NCI-H226 (cell line): ENCODE results near the gene IFNA6.
"Not testable (repeated sequence)": the region's sequence is repeated elsewhere in the genome, so short reads cannot be mapped to it uniquely, and the experiment has no call there.

Experiments
- DNase-seq: peaks from one replicate; pipeline ENCODE4 v3.0.0-alpha.2; 2015

IFNA6 gene

DNA sequence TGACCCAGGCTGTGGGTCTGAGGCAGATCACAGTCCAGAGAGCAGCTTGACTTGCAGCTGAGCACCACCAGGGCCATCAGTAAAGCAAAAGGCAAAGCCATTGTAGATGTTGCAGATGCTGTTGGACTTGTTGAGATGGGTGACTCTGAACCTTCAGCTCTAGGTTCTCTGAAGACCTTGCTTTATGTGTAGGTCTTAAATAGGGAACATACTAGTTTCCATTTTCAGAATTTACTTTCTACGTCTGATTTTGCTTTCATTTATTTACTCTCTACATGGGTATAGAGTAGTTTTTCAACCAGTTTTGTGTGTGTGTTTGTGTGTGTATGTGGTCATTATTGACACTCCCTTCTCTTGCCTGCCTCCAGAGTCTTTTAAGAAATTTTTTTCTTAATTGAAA lies at the start of gene IFNA6:
Gene IFNA6, minus strand, starts transcription at position 101 of the 400 bp plus-strand sequence. Its CDS starts 0 bp downstream, at position 101.
- no peak for DNase-seq

DNA sequence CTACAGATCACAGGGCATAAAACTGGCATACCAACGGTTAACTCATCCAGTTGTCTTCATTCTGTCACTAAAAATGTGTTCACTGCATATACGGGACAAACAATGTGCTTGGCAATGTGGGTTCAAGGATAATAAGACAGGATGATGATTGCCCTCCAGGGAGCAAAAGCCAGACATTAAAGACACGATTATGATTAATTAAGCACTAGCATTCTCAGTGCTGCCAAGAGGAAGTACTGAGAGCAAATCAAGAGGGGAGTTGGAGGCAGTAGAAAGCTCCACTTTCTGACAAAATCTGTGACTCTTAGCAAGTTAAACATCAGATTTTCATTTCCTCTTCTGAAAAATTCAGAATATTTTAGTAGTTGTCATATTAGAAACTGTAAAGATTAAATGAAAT lies 49.3 kb upstream of the IFNA6 start:
- no peak for DNase-seq

DNA sequence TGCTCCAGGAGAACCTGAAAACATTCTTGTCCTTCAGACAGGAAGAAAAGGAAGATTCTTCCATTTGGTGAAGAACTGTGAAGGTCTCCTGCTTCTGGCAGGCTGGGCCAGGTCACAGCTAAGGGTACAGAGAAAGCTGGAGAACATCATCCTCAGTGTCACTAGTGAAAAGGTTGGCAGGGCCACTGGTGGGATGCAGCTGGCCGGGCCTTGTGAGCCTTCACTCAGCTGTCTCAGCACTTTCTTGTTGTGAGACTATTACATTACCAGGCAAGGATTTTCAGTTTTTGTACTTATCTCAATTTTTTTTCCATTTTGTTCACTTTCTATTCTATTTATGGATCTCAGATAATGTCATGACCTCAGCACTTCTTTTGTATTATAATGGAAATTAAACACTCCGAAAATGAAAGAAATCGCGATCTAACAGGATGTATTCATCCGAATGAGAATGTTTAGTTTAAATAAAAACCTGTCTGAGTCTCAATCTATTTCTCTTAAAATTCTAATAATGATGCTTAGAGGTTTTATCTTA lies 48.3 kb upstream of the IFNA6 start:
- no peak for DNase-seq

DNA sequence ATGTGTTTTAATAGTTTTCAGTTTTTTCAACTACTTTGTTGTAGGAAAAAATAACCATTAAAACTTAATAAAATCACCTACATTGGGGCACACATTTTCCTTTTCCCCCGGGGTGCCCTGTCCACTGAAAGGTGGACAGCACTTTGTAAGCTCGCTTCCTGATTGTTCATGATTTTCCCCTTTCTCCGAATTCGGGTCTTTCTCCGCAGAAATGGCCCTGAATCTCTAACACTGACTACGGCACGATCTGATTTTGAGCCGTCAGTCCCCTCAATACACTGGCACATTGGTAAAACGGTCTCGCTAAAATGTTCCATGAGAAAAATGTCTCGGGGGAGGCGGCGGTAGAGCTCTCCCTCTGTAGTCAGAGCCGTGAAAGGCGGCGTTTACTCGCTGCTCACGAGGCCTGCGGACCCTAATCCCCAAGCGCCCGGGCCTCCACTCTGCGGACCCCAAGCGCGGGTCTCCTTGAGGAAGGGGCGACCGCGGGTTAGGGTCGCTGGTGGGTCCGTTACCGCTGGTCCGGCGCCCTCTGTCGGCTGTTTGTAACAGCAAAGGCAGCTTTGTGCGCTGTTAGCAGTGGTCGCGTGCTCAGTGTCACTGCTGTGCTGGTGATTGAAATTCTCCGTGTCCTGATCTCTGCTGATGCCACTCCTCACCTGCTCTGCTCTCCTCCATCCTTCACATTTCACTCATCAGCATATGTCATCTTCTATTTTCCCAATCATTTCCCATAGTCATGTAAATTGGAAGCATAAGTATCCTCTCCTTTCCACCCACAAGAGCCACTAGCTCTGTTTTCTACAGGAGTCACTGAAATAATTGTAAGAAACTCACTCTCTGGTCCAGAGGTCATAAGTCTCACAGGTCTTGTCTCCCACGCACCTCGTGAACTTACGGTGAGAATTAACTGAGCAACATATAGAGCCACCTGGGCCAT lies 45.4 kb upstream of the IFNA6 start:
- no peak for DNase-seq

DNA sequence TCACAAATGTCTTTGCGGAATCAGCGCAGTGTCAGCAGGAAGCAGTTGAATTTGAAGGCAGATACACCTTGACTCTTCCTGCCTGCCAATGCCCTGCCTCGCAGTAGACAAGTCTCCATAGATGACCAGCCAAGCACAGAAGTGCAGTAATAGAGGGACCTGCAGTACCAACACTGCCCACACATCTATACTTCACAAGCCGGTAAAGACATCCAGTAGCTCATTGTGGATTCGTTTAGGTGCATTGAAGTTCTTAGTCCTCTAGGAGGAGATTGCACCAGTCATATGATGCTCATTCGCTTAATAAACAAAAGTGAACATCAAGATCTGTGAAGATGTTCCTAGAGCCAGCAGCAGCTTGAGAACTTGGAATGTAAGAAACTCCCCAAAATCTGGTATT lies 41.6 kb upstream of the IFNA6 start:
- no peak for DNase-seq

DNA sequence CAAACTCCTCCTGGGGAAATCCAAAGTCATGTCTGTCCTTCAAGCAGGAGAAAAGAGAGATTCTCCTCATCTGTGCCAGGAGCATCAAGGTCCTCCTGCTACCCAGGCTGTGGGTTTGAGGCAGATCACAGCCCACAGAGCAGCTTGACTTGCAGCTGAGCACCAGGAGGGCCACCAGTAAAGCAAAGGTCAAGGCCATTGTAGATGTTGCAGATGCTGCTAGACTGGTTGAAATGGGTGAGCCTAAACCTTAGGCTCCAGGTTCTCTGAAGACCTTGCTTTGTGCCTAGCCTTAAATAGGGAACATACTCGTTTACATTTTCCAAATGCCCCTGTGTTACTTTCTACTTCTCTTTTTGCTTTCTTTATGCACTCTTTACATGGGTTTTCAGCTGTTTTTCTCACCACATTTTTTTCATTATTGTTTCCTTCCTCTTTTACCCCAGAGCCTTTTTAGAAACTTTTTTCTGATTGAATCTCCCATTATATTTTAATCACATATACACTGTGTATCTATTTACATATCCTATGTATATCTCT lies 34.5 kb upstream of the IFNA6 start, which contains the start of gene IFNA2:
Gene IFNA2, minus strand, starts transcription at position 268 of the 540 bp plus-strand sequence. Its CDS starts 69 bp downstream, at position 199.
- no peak for DNase-seq

DNA sequence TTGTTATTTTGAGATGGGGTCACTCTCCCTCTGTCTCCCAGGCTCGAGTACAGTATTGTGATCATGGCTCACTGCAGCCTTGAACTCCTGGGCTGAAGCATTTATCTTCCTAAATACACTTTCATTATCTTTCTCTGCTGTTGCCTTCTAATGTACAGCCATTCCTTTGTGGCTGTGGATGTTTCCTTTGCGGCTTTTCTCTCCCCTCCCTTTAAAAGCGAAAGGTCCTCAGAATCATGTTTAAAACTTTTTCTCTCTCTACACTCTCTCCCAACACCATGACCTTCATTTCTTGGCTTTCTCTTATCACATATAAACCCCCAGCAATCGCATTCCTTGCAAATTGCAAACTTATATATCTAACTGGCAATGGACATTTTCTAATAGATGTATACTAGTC lies 32.9 kb upstream of the IFNA6 start:
- DNase-seq: no peak

DNA sequence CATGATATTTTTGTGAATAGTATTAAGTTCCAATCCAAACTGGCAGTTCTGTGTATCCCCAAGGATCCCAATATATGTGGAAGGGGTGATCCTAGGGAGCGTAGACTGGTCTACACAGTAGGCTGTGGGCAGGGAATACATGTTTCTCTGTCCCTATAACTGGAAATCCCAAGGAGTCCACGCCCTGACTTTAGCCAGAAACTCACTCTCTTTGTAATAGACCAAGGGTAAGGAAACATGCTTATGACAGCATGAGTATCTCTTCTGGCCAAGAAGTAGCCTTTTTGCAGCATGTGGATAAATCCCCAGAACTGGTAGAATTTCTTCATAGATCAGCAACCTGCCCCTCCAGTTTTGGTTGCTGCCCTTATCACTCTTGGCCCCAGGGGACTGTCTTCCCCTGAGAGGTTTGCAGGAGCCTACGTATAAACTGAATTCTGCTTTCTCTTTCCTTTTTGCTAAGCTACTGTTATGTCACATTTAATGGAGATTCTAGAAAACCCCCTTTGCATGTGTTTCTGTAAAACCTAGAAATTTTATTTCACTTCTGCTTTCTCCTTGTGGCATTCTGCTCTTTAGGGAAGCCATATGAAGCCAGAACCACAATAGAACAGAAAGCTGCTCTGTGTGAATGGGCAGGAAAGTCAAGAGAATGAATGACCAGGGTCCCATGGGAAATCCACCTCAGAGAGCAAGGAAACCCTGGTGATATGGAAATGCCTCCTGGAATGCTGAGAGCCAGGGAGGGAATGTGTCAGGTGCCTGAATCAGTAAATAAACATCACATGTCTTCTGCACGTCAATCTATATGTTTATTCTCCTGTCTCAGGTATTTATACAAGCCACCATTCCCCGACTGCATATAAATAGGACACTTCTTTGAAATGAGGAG lies 31.0 kb upstream of the IFNA6 start:
- DNase-seq: no peak

DNA sequence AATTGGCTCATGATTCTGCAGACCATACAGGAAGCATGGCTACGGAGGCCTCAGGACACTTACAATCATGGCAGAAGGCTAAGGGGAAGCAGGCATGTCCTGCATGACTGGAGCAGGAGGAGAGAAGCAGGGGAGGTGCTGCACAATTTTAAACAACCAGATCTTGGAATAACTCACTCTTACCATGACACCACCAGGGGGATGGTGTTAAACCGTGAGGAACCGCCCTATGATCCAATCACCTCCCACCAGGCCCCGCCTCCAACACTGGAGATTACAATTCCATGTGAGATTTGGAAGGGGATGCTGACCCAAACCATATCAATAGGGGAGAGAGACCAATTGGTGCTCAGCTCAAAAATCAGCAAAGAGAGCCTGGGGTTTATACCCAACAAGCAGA lies 20.8 kb upstream of the IFNA6 start:
- not testable (repeated sequence) for DNase-seq

DNA sequence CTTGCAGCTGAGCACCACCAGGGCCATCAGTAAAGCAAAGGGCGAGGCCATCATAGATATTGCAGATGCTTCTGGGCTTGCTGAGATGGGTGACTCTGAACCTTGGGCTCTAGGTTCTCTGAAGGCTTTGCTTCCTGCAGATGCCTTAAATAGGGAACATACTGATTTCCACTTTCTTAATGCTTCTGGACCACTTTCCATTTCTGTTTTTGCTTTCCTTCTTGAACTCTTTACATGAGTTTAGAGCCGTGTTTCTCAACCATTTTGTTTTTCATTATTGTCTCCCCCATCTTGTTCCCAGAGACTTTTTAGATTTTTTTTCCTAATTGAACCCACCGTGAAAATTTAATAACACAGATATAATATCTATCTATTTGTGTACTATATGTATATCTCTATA lies 17.3 kb upstream of the IFNA6 start, which contains the start of gene IFNA13:
Gene IFNA13, minus strand, starts transcription at position 101 of the 400 bp plus-strand sequence. Its CDS starts 47 bp downstream, at position 54.
- no peak for DNase-seq

DNA sequence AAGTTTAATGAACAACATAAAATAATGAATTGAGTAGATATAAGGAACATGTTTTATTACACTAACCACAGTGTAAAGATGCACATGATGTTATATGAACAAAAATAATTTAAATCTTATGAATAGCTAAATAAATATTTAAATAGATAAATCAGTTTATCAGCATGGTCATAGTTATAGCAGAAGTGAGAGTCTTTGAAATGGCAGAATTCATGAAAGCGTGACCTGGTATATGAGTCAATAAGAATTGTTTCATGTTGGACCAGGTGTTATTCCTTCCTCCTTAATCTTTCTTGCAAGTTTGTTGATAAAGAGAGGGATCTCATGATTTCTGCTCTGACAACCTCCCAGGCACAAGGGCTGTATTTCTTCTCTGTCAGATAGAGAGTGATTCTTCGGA lies 16.5 kb upstream of the IFNA6 start:
- not testable (repeated sequence) for DNase-seq

DNA sequence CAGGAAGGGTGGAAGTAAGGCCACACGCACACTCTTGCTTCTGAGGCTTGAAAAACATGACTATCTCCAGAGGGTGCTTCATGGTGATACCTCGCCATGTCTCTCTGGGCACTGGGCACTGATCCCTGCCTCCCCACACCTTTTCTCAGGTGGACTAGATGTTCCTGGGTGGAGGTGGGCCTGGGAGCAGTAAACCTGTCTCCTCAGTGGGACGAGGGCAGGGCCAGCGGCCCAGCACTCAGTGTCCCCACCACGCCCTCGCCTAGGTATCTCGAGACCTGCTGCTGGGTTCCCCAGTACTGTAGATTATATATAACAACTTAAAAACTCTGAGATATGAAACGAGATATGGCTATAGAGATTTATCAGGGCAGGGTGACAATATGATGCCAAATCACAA lies 11.6 kb upstream of the IFNA6 start:
- DNase-seq: no peak

DNA sequence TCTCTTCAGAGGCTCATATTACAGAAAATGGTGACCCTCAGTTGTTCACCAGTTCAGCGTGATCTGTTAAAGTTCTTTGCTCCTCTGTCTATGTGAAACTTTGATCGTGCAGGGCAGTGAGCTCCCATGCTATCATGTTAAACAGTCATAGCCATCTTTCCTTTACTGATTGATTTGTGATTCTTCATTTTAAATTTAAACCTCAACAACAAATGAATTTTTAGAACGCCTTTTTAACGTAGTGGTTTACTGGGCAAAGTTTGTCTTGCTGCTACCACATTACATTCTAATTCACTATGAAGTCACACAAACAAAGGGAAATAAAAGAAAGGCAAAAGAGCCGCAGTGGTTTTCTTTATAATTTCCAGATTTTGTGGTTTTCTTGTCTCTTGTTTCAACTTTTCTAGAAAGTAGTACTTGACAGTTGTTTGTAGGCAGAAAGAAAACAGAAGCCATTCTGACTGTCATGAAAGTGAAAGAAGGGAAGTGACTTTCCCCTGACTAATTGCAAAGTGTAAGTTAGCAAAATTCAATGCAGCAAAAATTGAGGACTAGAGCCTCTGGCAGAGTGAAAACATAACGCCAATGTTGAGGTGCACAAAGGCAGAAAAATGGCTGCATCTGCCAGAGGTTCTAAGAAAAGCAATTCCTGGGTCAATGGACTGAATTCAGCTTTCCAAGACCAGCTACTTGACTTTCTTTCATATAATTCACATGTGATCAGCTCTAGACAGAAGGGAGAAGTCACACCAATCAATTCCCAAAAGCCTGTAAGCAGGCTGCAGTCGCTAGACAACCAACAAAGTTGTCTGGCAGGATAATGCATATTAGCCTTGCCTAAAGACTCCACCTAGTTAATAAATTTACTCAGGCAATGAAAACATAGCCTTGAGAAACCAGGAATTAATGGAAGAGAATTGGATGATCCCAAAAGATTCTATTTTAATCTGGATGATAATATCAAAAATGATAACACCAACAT lies 7.1 kb upstream of the IFNA6 start:
- DNase-seq: no peak

DNA sequence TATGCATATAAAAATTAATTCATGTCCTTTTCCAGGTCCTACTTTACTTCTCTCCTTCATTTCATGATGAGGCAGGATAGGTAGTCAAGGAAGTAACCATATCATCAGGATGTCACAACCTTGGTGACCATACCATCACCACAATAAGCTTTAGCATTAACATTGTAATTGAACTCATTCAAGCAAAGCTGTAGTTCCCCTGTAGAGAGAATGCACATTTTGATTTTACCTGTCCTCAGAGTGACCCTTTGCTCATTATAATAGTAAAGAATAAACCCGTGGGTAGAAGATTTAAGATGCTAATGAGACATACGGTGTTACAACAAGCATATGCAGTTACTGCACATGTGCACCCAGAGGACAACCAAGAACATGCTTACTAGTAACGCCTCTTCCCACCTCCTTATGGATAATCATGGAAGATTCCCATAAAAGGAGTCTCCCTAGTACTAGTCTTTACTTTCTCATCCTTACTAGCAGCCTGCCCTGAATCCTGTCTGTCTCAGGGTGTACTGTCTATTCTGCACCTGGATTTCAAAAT lies 2.2 kb downstream of the IFNA6 start:
- no peak for DNase-seq

DNA sequence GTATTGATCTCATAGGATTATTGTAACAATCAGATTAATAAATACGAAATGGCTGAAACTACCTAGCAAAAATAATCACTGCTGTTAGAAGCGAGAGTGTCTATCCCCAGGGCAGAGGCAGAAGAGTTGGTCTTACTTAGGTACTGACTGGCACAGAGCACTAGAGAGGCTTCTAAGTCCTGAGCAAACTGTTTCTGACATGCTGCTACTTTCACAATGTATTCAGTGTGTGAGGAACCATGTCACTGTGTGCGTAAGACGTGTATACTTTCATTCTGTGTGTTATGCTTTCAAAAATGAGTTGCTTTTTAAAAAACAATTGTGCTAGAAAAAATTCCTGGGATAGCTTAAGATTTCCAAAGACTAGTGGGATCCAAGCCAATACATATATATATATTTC lies 10.0 kb downstream of the IFNA6 start:
- DNase-seq: no peak

DNA sequence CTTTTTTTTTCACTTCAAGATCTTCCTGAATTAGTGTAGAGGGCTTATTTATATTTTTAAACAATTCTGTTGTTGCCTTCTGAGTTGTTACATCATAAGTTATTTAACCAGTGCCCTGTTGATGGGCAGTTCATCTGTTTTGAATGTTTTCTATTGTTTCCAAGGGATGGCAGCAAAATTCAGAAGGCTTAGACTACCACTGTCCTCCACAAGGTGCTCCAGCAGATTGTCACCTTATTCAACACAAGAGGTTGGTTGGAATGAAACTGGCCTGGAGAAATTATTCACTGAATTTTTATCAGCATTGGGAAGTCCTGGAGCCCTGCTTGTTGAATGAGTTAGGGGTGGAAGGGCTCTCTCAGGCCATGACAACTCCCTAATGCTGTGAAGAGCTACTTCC lies 14.2 kb downstream of the IFNA6 start:
- no peak for DNase-seq

DNA sequence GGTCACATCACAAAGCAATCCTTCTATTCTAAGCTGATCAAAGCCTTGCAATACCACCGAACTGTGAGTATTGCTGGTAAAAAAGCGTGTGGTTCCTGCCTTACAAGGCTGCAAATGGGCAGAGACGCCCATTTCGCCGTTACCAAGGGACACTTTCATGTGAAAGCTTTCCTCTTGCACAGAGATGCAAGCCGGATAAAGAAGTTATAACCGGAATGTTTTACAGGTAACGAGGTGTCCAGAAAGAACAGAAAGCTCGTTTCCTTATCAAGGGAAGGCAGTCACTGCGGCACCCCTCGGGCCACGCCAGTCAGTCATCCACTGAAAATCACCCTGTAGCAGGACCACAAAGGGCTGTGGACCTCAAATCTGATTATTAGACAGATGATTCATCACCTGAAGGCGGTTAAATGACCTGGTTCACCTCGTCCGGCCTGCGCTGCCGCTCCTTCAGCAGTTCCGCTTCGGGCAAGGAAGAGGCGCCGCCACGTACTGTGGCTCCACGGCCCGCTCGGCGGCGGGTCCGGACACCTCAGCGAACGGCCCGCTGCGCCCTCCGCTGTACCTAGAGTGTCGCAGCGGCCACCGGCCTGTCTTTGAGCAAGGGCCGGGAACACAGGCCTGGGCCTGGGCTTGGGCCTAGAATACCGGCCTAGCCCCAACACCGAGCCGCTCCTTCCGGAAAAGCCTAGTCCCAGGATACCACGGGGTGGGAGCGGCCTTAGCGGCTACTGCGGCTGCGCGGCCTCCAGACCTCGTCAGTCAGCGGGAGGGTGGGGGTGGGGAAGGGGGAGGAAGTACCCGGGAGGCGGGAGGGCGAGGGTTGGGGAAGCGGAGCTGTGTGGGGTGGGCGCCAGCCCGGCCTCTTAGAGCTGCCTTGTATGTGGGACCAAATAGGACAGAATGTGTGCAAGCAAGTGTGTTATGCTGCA lies 15.7 kb downstream of the IFNA6 start, which contains the start of gene KLHL9:
Gene KLHL9, minus strand, starts transcription at position 704 of the 932 bp plus-strand sequence. Its CDS starts 545 bp downstream, at position 159.
- DNase-seq: peak; percentile 62

DNA sequence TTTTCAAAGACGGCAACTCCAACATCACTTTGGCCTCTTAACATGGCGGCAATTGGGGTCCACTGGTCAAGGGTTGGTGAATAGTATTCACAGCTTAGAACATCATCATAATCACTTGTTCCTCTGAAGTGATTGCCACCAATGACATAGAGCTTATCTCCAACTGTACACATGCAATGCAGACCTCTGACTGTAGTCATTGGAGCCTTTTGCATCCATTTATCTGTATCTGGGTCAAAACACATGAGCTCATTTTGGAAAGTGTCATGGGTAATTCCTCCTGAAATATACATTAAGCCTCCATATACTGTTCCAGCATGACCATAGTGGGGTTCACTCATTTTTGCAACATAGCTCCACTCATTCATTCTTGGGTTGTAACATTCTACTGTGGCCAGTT lies 17.5 kb downstream of the IFNA6 start:
- no peak for DNase-seq

DNA sequence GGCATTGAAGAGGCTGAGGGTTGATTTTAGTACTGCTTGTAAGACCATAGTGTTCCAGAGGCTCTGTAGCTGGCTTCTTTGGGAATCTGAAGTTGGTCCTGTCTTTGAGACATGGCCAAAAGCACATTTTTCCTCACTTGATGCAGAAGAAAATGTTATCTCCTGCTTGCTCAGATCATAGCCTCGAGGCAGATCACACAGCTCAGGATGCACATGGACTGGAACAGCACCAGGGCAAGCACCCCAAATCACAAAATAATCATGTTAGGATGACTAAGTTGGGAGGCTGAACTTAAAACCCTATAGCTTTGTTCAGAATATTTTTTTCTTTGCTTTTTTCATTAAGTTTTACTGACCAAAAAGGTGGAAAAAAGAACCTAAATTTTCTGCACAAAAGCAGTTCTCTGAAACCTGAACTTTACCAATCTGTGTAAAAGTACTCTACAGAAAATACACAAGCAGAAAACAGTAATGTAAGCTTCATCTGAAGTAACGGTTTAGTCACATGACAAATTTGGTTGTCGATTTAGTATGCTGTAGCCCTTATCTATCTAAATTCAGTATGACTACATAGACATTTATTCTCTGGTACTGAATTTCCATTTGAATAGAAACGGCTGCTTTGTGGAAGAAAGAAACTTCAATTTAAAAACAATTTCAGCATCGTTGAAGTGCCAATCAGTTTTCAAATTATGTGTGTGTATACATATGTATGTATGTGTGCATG lies 18.8 kb downstream of the IFNA6 start:
- DNase-seq: peak; percentile 28
